ENCODE measurements around the gene RANBP17. TPM values are rescaled to one million over a fixed set of nuclear protein-coding genes. Genes with fewer than 3 reads are reported as not detected.

RANBP17 gene
- total RNA-seq, 1 donor from 2014 or later, result 15.7 TPM

- Mint-ChIP-seq H3K4me1 (ENCODE audit: unreplicated experiment) (peaks cover 2% of the 10 kb centered on the region), H3K36me3 (ENCODE audit: unreplicated experiment) (peaks cover 1% of the 10 kb centered on the region), H3K27me3 (ENCODE audit: unreplicated experiment) (no peaks in the 10 kb centered on the region), H3K9me3 (ENCODE audit: unreplicated experiment) (no peaks in the 10 kb centered on the region), H3K4me3 (ENCODE audit: unreplicated experiment) (no peak overlapping the region), H3K27ac (ENCODE audit: unreplicated experiment) (no peak overlapping the region)
- TF ChIP-seq, protein P1, sequence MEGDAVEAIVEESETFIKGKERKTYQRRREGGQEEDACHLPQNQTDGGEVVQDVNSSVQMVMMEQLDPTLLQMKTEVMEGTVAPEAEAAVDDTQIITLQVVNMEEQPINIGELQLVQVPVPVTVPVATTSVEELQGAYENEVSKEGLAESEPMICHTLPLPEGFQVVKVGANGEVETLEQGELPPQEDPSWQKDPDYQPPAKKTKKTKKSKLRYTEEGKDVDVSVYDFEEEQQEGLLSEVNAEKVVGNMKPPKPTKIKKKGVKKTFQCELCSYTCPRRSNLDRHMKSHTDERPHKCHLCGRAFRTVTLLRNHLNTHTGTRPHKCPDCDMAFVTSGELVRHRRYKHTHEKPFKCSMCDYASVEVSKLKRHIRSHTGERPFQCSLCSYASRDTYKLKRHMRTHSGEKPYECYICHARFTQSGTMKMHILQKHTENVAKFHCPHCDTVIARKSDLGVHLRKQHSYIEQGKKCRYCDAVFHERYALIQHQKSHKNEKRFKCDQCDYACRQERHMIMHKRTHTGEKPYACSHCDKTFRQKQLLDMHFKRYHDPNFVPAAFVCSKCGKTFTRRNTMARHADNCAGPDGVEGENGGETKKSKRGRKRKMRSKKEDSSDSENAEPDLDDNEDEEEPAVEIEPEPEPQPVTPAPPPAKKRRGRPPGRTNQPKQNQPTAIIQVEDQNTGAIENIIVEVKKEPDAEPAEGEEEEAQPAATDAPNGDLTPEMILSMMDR (IDR thresholded peaks at IDR 0.05), result peak; percentile 57
- DNase-seq (ENCODE audit: extremely low spot score, unreplicated experiment), result no peak
These were observed 124.8 kb downstream of the RANBP17 start for GRCh38 chr5:170986598-170986997.

- Mint-ChIP-seq H3K9me3 (ENCODE audit: unreplicated experiment) (peaks cover 5% of the 10 kb centered on the region), H3K36me3 (ENCODE audit: unreplicated experiment) (no peaks in the 10 kb centered on the region), H3K4me1 (ENCODE audit: unreplicated experiment) (no peaks in the 10 kb centered on the region), H3K4me3 (ENCODE audit: unreplicated experiment) (no peak overlapping the region), H3K27ac (ENCODE audit: unreplicated experiment) (no peak overlapping the region), H3K27me3 (ENCODE audit: unreplicated experiment) (no peaks in the 10 kb centered on the region)
- DNase-seq (ENCODE audit: extremely low spot score, unreplicated experiment), result no peak
- TF ChIP-seq, protein P1 (IDR thresholded peaks at IDR 0.05), result no peak
These were observed 131.7 kb downstream of the RANBP17 start for GRCh38 chr5:170993476-170993875.

- Mint-ChIP-seq H3K9me3 (ENCODE audit: unreplicated experiment) (no peaks in the 10 kb centered on the region), H3K27me3 (ENCODE audit: unreplicated experiment) (no peaks in the 10 kb centered on the region), H3K4me1 (ENCODE audit: unreplicated experiment) (no peaks in the 10 kb centered on the region), H3K27ac (ENCODE audit: unreplicated experiment) (no peak overlapping the region), H3K4me3 (ENCODE audit: unreplicated experiment) (no peak overlapping the region), H3K36me3 (ENCODE audit: unreplicated experiment) (peaks cover 3% of the 10 kb centered on the region)
- TF ChIP-seq, protein P1 (IDR thresholded peaks at IDR 0.05), result no peak
- DNase-seq (ENCODE audit: extremely low spot score, unreplicated experiment), result no peak
These were observed 148.3 kb downstream of the RANBP17 start for GRCh38 chr5:171010086-171010485.

- no peaks in the 10 kb centered on the region for H3K27me3 Mint-ChIP-seq (ENCODE audit: unreplicated experiment)
- no peak overlapping the region for H3K4me3 Mint-ChIP-seq (ENCODE audit: unreplicated experiment)
- no peak overlapping the region for H3K27ac Mint-ChIP-seq (ENCODE audit: unreplicated experiment)
- H3K9me3 Mint-ChIP-seq (ENCODE audit: unreplicated experiment), result no peaks in the 10 kb centered on the region
- TF ChIP-seq, protein P1 (IDR thresholded peaks at IDR 0.05), result no peak
- no peaks in the 10 kb centered on the region for H3K4me1 Mint-ChIP-seq (ENCODE audit: unreplicated experiment)
- peaks cover 3% of the 10 kb centered on the region for H3K36me3 Mint-ChIP-seq (ENCODE audit: unreplicated experiment)
- no peak for DNase-seq (ENCODE audit: extremely low spot score, unreplicated experiment)
These were observed 149.0 kb downstream of the RANBP17 start for GRCh38 chr5:171010816-171011215.

DNA sequence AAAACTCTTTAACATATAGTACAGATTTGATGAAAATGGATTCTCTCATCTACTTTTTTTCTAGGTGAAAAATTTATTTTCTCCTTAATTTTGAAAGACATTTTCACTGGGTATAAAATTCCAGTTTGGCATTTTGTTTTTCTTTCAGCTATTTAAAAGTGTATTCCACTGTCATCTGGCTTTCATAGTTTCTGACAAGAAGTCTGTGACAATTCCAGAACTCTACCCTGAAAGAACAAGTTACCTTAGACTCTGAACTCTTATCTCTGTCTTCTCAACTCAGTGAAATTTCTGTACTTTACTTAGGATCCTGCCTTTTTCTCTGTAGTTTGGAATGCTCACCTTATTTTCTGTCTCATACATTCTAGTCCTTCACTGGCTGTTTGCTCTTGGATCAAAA is 161.7 kb downstream of the RANBP17 start:
- TF ChIP-seq, protein P1 (IDR thresholded peaks at IDR 0.05), result no peak

More for the DNA sequence above, 161.7 kb downstream of the RANBP17 start:
- DNase-seq (ENCODE audit: extremely low spot score, unreplicated experiment), result no peak
- peaks cover 23% of the 10 kb centered on the region for H3K9me3 Mint-ChIP-seq (ENCODE audit: unreplicated experiment)
- H3K36me3 Mint-ChIP-seq (ENCODE audit: unreplicated experiment), result peaks cover 18% of the 10 kb centered on the region
- no peak overlapping the region for H3K27ac Mint-ChIP-seq (ENCODE audit: unreplicated experiment)
- no peaks in the 10 kb centered on the region for H3K27me3 Mint-ChIP-seq (ENCODE audit: unreplicated experiment)
- H3K4me1 Mint-ChIP-seq (ENCODE audit: unreplicated experiment), result no peaks in the 10 kb centered on the region
- no peak overlapping the region for H3K4me3 Mint-ChIP-seq (ENCODE audit: unreplicated experiment)

Data from osteocyte (in vitro differentiated cells).